Myocyte (in vitro differentiated cells): ENCODE results near the gene DLGAP1. TPM values are rescaled to one million over a fixed set of nuclear protein-coding genes. Genes with fewer than 3 reads are reported as not detected.
"Not testable (repeated sequence)": the region's sequence is repeated elsewhere in the genome, so short reads cannot be mapped to it uniquely, and the experiment has no call there.

Source experiments
- DNase-seq: peaks from one replicate; pipeline ENCODE4 v3.0.0-alpha.2; 2012; ENCODE audit warnings: low read depth
- total RNA-seq: library from RNA; depleted of rRNA; stranded (reverse); fragments of >200 nt; gene quantifications from 2 replicates; pipeline ENCODE4 v1.2.3, GENCODE V29; 2014

The DLGAP1 gene
- total RNA-seq, 1 donor from 2014 or later = 0.75 TPM

DNA sequence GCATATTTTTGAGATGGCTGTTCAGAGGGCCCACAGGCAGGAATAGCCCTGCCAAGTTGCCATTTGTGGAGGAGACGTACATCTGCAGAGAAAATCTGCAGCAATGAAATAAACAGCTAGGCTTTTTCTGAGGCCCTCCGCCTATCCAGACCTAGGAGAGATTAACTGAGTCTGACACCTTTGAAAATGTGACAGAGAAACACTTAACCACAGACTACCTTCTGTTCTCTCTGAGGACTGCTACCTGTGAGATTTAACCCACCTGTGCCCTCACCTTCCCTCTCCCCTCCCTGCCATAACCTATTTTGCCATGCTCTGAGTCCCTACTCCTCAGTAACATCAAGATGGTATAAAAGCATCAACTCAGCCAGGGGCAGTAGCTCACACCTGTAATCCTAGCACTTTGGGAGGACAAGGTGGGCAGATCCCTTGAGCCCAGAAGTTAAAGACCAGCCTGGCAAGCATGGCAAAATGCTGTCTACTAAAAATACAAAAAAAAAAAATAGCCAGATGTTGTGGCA is 844.9 kb downstream of the DLGAP1 start:
- DNase-seq = no peak

DNA sequence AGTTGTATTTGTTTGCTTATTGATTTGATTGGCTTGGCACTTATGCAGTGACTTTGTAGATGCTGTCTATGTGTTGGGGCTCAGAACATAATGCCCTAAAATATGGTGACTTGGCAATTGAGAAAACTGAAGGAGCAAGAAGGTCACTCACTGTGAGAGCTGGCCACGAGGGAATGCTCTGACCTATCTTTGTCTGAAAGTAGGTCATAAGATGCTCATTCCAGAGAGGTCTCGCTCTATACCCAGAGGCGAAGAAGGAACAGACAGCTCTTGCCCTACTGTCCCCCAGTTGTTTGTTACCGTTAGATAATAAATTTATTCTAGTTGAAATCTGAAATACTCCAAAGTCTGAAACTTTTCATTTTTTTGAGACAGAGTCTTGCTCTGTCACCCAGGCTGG is 846.6 kb downstream of the DLGAP1 start:
- DNase-seq = no peak

DNA sequence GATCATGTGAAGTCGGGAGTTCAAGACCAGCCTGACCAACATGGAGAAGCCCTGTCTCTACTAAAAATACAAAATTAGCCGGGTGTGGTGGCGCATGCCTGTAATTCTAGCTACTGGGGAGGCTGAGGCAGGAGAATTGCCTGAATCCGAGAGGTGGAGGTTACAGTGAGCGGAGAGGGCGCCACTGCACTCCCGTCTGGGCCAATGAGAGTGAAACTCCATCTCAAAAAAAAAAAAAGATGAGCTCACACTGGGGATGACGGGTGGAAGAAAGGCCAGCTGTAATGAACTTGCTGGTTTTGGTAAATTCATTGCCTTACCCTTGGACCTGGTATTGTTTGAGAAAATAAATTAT is 847.0 kb downstream of the DLGAP1 start:
- DNase-seq = not testable (repeated sequence)

DNA sequence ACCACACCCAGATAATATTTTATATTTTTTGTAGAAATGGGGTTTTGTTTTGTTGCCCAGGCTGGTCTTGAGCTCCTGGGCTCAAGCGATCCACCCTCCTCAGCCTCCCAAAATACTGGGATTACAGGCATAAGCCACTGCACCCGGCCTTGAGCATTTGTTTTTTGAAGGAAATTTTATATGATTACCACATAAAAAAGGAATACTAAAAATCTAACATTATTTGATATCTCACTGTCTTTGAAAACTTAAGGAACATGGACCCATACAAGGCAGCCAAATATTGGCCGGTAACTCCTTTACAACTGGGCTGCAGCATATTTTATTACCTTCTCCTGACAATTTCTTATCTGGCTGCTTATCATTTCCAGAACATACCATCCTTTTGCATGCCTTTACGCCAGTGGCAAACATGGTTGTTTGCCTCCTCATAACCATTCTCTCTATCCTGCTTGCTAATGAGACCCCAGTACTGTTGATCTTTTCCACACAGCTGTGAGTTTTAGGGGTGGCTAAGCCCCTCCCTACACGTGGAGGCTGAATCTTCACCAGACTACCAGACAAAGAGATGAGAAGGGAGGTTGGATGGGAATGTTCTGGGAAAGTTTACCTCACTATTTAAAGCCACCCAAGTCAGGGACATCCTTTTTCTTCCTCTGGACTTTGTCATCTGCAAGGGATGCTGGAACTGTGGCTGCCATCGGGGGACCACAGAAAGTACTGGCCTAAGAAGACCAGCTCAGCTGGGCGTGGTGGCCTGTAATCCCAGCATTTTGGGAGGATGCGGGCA is 847.6 kb downstream of the DLGAP1 start:
- no peak for DNase-seq

DNA sequence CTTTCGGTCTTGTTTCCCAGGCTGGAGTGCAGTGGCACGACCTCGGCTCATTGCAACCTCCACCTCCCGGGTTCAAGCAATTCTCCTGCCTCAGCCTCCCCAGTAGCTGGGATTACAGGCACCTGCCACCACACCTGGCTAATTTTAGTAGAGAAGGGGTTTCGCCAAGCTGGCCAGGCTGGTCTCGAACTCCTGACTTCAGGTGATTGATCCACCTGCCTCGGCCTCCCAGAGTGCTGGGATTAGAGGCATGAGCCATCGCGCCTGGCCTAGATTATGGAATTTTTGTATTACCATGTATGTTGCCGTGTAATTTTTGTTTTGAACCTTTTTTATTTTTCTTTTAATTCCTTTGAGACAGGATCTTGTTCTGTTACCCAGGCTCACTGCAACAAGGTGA is 848.2 kb downstream of the DLGAP1 start:
- not testable (repeated sequence) for DNase-seq

DNA sequence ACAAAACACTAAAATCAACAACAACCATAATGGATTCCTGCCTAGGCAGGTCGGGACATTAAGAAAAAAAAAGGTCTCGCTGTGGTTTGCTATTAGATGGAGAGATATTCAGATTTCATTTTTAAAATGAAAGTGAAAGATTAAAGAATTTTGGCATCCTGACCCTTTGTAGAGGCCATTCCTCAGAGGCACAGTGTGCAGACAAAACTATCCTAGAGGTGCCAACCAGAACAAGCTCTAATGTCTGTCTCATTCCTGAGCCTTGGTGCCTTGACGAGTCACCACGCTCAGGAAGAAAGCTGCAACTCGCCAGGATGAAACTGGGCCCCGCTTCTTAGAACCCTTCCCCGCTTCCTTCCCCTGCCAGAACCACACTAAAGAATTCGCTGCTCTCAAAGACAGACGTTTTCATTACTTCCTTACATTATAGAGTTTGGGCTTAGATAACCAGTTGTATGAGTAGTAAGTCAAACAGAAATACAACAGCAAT is 849.1 kb downstream of the DLGAP1 start:
- peak; percentile 57 for DNase-seq

DNA sequence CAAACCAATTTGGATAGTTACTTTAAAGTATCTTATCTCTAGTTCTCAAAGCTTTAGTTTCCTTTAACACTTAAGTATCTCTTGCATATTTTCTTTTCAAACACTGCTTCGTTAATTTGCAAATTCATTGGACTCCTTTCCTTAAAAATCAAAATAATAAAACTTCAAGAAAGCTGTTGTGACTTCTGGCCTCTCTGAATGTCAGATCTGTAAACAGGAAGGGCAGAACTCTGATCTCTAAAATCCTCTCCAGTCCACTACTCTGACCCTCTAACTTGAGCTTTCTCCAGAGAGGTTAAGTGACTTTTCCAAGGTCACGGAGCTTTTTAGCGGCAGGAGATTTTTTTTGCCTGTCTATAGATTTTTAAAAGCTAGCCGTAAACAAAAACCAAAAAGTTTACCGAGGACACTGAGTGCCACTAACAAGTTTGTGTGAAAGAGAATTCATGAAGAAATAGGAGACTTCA is 849.6 kb downstream of the DLGAP1 start:
- DNase-seq = peak; percentile 44

DNA sequence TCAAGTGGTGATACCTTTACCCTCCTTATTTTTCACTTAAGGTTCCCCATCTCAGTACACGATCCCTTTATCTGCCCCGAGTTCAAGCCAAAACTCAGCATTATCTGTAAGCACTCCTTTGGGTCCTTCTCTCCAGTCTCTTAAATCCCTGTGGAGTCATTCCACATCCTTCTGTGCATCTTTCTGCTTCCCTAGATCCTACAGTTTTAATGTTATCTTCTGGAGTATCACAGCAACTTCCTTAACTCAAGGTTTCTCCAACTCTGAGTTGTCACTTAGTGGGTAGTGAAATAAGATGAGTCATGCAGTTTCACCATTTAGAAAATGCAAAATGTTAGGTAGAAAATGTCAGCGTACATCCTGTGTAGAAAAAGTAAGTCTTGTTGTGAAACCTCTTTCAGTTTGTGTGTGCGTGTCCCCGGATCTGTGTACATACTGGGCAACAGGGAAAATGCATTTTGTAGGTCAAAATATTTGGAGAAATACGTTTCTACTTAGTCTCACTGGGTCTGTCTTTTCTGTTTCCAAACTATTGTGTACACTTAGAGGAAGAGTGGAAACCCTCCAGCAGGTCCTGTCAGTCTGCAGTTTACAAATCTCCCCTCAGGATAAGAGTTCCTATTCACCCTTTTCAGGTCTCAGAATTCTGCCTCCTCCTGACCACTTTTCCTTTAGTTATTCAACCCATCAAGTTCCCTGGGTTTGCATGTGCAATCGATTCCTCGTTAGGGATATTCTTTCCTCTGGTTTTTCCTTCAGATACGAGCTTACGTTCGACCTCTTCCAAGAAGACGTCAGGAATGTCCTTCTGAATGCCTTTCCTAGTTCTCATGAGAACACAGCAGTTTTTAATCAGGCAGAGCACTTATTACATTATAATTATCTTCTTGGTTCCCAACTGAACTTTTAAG is 850.4 kb downstream of the DLGAP1 start:
- DNase-seq = peak; percentile 71

DNA sequence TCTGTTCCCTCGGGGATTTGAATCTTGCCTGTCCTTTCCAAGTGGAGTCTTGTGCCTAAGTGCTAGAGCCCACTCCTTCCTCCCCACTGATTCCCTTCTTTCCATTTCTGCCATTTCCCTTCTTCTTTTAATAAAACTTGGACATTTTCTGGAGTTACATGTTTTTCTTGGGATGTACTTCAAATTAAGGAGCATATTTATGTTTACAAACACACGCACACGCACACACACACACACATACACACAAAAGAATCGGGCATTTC is 850.9 kb downstream of the DLGAP1 start:
- DNase-seq = no peak

DNA sequence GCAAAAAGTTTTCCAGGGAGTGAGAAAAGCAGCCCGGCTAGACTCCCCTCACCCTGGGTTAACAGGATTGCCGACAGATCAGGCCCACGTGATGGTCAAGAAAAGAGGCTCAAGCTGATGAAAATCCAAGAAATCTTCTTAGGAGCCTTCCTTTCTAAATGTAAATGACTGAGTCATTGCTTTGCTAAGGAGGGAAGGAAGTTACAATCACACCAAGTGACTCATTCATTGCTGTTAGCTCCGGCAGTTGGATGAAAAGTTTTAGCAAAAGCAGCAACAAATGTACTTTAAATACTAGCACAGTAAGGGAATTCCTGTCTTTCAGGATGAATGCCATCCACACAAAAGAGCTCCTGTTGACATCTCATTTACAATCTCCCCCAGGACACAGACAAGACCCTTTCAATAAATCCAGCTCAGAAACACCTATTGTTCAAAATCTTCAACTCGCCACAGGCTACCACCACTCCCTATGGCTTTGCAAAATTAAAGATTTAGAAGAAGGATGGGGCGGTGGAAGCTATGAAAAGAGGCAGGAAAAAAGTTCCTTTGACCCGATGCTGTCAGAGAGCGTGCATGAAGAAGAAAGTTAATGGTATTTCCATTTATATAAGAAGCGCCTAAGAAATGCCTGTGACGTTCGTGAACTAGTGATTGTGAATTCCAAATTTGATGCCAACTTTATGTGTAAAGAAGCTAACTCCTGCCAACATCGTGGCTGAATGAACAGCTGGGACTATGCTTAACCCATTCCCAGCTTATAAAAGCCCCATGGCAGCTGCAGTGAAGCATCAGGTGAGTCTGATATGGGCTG is 851.5 kb downstream of the DLGAP1 start:
- peak; percentile 97 for DNase-seq

DNA sequence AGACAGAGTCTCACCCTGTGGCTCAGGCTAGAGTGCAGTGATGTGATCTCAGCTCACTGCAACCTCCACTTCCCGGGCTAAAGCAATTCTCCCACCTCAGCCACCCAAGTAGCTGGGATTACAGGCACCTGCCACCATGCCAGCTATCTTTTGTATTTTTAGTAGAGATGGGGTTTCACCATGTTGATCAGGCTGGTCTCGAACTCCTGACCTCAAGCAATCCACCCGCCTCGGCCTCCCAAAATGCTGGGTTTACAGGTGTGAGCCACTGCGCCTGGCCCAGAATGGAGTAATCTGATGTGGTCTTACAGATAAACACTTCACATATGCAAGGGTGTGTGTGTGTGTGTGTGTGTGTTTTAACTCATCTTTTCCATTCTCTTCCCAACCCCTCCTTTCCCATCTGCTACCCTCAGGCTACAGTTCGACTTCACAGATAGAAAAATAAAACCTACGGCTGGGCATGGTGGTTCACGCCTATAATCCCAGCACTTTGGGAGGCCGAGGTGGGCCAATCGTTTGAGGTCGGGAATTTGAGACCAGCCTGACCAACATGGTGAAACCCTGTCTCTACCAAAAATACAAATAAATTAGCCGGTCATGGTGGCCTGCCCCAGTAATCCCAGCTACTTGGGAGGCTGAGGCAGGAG is 853.9 kb downstream of the DLGAP1 start:
- not testable (repeated sequence) for DNase-seq

DNA sequence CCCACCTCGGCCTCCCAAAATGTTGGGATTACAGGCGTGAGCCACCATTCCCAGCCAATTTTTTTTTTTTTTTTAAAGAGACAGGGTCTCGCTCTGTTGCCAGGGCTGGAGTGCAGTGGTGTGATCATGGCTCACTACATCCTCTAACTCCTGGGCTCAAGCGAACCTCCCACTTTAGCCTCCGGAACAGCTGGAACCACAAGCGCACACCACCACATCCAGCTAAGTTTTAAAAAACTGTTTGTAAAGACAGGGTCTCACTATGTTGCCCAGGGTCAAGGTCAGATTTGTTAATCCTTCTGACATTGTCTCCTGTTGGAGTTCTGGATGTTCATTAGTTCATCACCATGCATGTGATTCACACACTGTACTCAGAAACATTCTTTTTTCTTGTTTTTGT is 855.2 kb downstream of the DLGAP1 start:
- no peak for DNase-seq

DNA sequence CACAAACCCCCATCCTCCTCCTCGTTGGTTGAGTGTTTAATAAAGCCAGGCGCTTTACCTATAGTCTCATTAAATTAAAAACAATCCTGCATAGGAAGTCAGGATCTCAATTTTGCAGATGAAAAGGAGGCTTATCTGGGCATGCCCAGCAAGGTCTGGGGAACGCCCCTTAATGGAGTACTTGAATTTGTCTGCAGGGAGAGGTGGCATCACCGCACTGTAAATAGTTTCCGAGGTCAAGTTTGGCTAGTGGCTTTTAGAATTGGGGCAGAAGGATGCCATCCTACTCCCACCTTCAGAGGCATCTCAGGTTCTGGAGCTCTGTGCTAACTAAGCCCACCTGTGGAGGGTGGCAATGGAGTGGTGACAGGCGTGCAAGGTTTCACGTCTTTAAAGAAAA is 855.9 kb downstream of the DLGAP1 start:
- peak; percentile 55 for DNase-seq

DNA sequence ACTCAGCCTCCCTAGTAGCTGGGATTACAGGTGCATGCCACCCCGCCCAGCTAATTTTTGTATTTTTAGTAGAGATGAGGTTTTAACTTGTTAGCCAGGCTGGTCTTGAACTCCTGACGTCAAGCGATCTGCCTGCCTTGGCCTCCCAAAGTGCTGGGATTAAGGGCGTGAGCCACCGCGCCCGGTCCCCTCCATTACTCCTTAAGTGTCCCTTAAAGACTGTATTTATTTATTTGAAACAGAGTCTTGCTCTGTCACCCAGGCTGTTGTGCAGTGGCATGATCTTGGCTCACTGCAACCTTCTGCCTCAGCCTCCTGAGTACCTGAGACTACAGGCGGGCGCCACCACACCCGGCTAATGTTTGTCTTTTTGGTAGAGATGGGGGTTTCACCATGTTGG is 856.5 kb downstream of the DLGAP1 start:
- DNase-seq = no peak

DNA sequence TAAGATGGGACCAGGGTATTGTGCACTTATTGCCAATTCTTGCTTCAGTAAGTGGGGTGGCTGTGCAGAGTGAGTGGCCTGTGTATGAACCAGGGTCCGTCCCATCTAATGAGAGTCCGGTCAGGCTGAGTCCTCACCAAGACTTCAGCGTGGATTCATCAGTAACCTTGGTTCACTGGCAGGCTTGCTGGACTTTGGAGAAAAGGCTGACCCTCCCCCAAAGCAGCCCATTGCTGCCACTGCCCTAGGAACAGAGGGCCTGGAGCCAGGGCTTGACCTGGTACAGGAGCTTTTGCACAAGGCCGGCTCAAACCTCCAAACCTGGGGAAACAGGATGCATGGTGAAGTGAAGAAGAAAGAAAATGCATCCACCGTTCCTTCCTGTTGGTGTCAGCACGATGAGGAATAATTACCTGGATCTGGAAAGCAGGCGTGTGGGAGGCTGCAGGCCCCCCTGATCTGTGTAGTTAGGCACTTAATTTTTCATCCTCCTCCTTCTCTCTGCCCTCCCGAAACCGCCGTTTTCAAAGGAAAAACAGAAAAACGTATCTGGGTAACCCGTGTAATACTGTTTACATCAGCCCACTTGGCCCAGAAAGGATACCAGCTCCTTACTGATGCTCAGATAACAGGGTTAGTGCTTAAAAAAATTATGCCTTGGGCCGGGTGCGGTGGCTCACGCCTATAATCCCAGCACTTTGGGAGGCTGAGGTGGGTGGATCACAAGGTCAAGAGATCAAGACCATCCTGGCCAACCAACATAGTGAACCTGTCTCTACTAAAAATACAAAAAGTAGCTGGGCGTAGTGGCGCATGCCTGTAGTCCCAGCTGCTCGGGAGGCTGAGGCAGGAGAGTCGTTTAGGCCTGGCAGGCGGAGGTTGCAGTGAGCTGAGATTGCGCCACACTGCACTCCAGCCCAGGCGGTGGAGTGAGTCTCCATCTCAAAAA is 857.4 kb downstream of the DLGAP1 start:
- DNase-seq = no peak

DNA sequence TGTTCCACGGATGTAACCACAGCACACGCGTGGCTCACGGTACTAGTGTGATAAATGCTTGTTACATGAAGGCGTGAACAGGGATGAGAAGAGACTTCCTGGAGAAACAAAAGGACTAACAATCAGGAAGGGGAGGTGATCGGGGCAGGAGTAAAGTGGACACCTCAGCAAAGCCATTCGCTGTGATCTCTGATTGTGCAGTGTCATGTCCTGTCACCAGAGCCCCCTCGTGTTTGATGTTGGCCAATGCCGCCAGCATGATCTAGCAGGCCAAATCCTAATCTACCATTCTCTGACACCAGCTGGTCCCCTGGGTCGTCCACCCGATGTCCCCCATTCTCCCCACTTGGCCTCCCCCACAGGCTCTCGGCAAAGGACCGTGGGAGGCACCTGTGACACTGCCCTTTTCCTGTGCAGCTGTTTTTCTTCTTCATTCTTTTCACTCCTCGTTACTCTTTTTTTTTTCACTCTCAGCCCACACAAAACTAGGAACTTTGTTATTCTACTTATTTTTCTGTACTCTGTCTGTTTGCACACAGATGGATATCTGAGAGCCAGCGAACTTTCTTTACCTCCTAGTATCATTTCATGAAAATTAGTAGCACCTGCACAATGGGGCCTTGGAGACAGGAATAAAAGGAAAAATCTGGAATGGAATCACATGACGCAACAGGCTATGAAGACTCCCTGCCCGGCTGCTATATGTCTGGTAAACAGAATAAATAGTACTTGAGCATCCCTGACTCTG is 858.3 kb downstream of the DLGAP1 start:
- peak; percentile 89 for DNase-seq

DNA sequence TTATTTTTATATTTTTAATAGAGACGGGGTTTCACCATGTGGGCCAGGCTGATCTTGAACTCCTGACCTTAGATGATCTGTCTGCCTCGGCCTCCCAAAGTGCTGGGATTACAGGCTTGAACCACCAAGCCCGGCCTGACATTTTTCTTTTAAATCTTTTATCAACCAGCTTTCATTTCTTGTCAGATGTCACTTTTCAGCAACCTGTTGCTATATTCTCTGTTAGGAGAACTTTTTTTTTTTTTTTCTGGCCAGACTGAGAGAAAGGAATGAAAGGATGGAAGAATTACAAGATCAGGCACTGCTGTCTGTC is 858.8 kb downstream of the DLGAP1 start:
- DNase-seq = no peak

DNA sequence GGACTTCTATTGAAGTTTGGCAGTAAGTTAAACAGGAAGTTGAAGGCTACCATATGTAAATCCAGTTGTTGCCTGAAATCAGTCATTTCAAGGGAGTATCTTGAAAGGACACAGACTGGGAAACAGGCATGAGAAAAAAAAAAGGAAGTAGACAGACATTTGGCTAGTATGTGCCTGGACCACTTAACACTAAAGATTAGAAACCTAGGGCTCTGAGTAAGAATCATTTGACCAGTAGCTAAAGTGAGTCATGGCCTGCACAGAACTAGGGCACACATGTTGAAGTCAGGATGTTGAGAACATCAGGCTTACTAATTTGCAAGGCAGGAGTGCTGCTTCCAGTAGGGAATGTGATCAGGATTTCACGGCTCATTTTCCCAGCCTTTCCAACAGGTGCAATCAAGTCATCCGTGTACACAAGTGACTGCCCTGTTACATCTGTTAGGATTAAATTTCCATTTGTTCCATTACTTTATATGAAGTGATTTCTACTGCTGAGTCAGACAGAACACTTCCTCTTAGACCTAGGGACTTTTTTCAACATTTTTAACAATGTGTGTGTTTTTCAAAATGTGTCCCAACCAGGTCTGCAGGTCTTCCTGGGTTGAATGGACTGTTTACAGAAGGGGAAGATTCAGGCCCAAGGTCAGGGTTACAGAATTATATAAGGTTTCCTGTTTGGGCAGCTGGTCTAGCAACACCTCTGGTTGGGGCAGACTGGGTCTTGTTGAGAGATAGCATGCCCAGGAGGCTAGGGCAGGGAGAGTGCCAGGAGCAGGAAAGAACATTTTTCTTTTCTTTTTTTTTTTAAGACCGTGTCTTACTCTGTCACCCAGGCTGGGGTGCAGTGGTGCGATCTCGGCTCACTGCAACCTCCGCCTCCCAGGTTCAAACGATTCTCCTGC is 859.5 kb downstream of the DLGAP1 start:
- peak; percentile 96 for DNase-seq
